Measurements from ENCODE around the gene TBC1D16.

TBC1D16 gene

DNA sequence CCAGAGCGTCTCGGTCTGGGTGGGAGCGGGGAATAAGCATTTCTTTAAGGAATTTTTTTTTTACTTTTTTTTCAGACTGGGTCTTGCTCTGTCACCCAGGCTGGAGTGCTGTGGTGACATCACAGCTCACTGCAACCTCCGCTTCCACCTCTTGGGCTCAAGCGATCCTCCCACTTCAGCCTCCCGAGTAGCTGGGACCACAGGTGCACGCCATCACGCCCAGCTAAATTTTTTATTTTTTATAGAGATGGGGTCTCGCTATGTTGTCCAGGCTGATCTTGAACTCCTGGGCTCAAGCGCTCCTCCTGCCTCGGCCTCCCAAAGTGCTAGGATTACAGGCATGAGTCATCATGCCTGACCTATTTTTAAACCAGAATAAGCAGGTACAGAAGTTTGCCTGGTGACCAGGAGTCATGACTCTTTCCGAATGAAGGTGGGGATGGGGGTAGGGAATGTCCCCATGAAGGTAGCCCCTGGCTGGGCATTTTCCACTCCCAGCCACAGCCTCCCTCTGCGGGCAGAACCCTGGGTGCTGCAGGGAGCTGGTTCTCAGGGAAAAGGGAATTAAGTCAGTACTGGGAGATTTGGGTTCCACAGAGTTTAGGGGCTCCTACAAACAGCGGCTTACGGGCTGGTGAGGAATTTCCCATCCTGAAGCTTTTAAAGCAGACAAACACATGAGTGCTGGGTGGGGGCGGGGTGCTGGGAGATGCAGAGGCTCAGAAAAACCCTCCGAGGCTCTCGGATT lies 48.3 kb downstream of the TBC1D16 start:
- DNase-seq = no peak

DNA sequence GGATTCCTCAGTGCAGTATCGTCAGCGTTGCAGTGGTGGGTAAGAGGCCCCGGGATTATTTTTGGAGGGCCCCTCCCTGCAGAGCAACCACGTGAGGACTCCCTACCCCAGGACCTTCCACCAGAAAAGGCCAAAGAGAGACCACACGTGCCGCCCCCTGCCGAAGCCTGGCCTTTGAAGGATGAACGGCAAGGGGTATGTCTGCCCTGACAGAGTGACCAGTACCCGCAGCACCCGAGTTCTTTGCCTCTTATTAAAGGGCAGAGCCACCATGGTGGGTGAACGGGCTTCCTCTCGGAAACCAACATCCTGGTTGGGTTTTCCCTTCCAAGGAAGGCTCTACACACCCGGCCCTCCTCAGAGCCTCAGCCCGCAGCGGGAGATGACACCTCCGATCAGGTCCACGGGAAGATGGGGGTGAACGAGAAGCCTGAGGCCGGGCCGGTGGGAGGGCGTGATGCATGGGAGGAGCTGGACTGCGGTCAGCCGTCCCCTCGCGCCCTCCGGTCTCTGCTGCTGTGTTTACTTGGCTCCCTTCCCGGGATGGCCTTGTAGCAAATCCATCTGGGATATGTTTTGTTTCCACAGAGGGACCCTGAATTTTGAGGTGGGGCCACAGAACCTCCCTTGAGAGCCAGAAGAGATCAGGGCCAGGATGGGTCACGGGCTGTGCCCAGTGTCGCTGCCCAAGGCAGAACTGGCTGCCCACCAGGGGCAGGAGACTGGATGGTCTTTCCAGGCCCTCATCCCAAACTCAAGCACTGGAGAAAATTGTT lies 49.1 kb downstream of the TBC1D16 start:
- no peak for DNase-seq

GRCh38 chr17:79985943-79986391 lies 49.7 kb downstream of the TBC1D16 start:
- no peak for DNase-seq

DNA sequence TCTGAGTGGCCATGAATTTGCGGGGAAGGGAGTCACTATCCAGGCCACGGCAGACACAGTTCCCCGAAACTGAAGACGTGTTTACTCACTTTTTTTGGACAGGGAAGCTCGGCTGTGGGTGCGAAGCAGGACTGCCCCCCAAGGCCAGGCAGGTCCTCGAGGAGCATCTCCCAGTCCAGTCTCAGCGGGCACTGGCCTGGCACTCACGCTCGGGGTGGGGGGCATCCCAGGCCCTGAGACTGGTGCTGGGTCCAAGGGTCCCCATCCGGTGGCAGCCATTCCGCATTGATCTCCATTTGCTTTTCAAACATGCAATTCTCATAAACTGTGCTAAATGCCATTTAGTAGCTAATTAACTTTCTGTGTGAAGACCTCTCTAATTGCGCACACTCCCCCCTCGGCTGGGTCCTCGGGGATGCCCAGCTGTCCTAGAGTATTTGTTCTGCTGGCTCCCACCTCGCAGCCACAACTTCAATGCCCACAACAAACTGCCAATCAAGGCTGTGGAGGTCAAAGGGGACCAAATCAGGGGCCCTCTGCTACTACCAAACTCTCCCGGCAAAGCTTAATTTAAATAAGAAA lies 50.2 kb downstream of the TBC1D16 start:
- DNase-seq = no peak

- no peak for DNase-seq
These were observed 50.8 kb downstream of the TBC1D16 start for GRCh38 chr17:79984877-79985276.

DNA sequence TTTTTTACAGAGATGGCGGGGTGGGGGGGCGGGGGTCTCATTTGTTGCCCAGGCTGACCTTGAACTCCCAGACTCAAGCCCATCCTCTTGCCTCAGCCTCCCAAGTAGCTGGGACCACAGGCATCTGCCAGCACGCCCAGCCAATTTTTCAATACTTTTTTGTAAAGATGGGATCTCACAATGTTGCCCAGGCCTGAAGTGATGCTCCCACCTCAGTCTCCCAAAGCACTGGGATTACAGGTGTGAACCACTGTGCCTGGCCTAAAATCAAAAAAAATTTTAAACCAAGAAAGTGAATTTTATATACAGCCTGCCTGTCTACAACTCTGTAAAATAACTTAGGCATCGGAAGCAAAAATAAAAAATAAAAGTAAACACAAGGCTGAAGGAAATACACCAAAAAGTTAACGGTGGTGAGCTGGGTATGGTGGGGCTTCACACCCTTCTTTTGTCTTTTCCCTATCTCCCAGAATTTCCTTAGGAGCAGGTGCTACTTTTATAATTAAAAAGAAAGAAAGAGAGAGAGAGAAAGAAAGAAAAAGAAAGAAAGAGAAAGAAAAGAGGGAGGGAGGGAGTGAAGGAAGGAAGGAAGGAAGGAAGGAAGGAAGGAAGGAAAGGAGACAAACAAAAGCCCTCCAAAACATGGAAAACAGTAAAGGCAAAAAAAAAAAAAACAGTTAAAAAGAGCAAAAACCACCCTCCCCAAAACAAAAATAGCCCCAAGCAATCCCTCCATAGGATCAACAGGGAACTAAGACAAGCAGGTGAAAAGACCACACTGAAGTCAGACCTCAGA lies 51.4 kb downstream of the TBC1D16 start:
- DNase-seq = no peak

- DNase-seq = no peak
These were observed 52.2 kb downstream of the TBC1D16 start for GRCh38 chr17:79983456-79983855.

GRCh38 chr17:79982986-79983385 lies 52.7 kb downstream of the TBC1D16 start:
- no peak for DNase-seq

- no peak for DNase-seq
These were observed 54.0 kb downstream of the TBC1D16 start for GRCh38 chr17:79981661-79982101.

GRCh38 chr17:79981090-79981489 lies 54.6 kb downstream of the TBC1D16 start:
- no peak for DNase-seq

GRCh38 chr17:79980246-79981043 lies 55.2 kb downstream of the TBC1D16 start:
- DNase-seq = no peak

DNA sequence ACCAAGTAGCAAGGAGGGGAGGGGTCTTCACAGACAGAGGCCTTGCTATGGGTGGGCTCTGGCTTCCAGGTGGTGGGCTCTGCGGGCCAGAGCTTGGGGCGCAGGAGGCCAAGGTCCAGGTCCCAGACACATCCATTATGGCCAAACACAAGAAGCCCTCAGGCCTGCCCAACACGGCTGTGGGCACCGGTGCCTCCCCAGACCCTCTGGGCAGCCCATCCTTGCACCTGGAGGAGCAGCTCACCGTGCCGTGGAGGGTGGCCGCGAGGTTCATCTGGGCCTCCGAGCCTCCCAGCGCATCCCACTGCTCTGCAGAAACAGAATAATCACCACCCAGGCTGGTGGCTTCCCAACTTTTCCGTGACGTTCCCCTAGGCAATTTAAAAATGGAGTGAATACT lies 55.9 kb downstream of the TBC1D16 start:
- no peak for DNase-seq

- DNase-seq = no peak
These were observed 56.4 kb downstream of the TBC1D16 start for GRCh38 chr17:79979221-79979741.

DNA sequence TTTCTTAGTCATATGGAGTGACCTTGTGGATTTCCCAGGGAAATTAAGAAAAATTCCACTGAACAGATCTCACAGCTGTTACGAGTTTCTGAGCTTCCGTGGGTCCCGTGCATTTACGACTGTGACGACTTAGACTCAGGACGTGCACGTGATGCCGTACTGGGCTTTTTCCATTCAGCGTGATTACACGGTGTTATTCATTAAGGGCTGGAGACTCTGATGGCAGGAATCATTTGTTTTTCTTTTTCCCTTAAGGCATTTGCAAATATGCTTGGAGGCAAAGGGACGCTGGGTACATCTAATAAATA lies 57.2 kb downstream of the TBC1D16 start:
- no peak for DNase-seq

GRCh38 chr17:79977708-79978547 lies 57.7 kb downstream of the TBC1D16 start:
- no peak for DNase-seq

GRCh38 chr17:79977161-79977631 lies 58.5 kb downstream of the TBC1D16 start:
- DNase-seq = no peak

DNA sequence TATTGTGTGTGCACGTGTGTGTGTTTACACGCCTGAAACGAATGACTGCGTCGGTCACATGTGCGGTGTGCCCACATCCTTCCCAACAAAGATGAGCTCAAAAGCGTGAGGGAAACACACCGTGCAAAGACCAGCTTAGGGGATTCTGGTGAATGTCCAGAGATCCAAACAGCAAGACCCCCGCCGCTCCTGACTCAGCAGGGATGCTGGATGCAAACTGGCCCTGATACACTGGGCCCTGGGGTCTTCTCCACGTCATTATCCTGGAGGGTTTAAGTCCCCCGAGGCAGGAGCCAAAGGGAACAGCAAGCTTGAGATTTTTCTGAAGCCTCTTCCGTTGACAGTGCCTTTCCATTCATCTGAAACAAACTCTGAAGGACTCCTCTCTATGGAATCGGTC lies 59.2 kb downstream of the TBC1D16 start:
- DNase-seq = no peak

DNA sequence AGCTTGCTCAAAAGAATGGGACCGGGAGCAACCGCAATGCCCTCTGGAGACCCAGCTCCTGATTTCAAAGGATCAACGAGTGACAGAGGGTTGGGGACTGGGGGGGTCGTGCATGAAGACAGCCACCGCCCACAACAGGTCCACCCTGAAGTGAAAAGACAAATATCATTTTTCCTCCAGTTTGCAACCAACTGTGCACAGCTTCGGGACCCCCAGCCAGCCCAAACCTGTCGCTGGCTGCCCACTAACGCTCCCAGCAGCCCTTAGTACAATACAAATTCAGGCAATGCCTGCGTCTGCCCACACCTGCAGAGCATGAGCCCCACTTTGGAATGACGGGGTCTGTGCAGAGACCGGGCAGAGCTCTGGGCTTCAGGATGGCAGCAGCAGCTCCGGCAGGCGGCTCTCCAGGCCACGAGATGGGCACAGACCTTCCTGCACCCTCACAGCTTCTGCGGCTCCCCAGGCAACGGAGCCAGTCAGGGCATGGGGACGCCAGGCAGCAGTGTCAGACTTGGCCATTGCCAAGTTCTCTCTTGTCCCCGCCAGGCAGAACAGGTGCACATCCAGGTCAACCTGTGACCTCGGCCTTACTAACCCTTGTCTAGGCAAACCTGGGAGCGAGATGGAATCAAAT lies 60.1 kb downstream of the TBC1D16 start:
- no peak for DNase-seq

DNA sequence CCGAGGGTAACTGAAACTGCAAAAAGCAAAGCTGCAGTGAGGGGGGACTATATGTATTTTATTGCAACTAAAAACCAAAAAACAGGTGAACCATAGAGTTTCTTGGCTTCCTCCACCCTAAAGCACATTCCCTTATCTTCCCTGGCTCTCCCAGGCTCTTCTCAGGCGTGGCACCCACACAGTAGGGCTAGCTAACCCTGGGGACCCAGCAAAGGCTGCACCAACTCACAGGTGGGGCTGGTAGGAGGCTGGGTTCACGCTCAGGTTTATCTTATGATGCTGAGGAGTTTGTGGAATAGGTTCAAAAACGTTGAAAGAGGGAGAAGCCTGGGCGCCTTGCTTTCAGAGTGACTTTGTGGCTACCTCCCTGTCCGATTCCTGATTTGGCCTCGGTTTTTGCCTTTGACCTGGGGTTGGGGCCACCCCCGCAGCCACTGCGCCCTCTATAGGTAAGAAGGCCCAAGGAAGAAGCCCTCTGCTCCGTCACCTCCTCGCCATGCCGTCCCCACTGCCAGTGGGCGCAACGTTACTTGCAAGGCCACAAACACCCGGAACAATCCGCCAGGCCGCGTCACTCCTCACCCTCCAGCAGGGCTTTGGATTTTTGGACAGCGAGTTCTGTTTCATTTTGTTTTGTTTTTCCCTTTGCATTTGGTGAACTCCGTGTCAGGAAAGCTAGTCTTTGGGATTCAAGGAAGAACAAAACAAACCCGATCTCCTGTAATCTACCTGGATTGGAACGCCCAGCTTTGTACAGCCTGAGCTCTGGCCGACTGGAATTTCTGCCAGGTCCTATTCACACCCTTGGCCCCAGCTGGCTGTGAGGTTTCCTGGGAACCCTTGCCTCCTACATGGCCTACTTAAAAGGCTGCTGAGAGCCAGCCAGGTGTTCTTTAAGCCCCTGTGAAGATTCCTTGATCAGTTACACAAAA lies 60.8 kb downstream of the TBC1D16 start:
- no peak for DNase-seq

All from NCI-H1092 (cell line).